Muscle layer of duodenum (tissue), 2 donors: ENCODE measurements around the gene WNK2.

ENCODE experiments used
- H3K27ac ChIP-seq: one replicate; pipeline ENCODE4 v1.7.0; 2013; ENCODE audit warnings: mild to moderate bottlenecking, low read length
- H3K27me3 ChIP-seq: one replicate; pipeline ENCODE4 v1.7.0; 2013; ENCODE audit warnings: low read depth, mild to moderate bottlenecking, control low read depth, low read length
- H3K36me3 ChIP-seq, 2 donors: one replicate each; pipeline ENCODE4 v1.7.0; 2013; ENCODE audit warnings: low read length in 2 of 2, control low read depth in 1 of 2, mild to moderate bottlenecking in 1 of 2; ENCODE audit not compliant: insufficient read depth in 2 of 2, control insufficient read depth in 1 of 2
- H3K4me1 ChIP-seq, 2 donors: one replicate each; pipeline ENCODE4 v1.7.0; 2013; ENCODE audit warnings: low read length in 2 of 2, mild to moderate bottlenecking in 2 of 2, control low read depth in 1 of 2, moderate library complexity in 1 of 2; ENCODE audit not compliant: insufficient read depth in 2 of 2, control insufficient read depth in 1 of 2
- H3K4me3 ChIP-seq, 2 donors: one replicate each; pipeline ENCODE4 v1.7.0; 2013; ENCODE audit warnings: low read length in 2 of 2, low read depth in 1 of 2, mild to moderate bottlenecking in 1 of 2
- H3K9me3 ChIP-seq, 2 donors: one replicate each; pipeline ENCODE4 v1.7.0; 2013; ENCODE audit warnings: low read length in 2 of 2, control low read depth in 1 of 2, mild to moderate bottlenecking in 1 of 2; ENCODE audit not compliant: control insufficient read depth in 1 of 2
- donor health status: healthy.

The WNK2 gene

DNA sequence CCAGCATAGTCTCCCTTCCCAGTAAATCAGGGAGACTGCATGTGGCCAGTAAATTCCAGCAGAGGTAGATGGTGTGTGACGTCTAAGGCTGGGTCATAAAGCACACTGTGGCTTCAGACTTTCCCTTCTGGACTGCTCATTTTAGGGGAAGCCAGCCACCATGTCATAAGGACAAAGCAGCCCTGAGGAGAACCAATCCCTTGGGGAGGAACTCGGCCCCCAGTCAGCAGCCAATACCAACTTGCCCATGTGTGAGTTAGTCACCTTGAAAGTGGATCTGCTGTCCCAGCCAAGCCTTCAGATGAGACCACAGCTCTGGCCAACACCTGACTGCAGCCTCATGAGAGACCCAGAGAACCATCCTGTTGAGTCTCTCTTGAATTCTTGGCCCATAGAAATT lies 35.2 kb upstream of the WNK2 start:
- Histone ChIP-seq H3K27ac (no peak overlapping the region), H3K4me3 (no peak overlapping the region), H3K36me3 (no peaks in the 10 kb centered on the region), H3K9me3 (no peaks in the 10 kb centered on the region), H3K27me3 (no peaks in the 10 kb centered on the region), H3K4me1 (peaks cover 0 to 5% of the 10 kb centered on the region in 2 donors)

DNA sequence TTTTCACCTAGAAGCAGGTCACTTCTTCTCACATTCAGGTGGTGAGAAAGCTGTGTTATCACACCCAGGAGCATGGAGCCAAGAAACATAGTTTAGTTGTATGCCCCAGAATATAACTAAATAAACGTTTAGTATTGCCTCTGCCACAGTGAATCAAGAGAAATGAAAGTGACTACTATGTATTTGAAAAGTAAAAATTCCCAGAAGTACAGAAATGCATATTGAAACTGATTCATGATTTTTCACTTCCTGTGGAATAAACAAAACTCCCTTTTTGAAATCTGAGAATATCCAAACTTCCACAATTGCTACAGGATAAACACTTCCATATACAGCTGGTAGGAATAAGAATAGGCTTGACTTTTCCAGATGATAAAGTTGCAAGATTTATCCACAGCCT lies 34.6 kb upstream of the WNK2 start:
- Histone ChIP-seq H3K36me3 (no peaks in the 10 kb centered on the region), H3K4me3 (no peak overlapping the region), H3K27me3 (no peaks in the 10 kb centered on the region), H3K9me3 (no peaks in the 10 kb centered on the region), H3K27ac (no peak overlapping the region), H3K4me1 (peaks cover 0 to under 1% of the 10 kb centered on the region in 2 donors)

DNA sequence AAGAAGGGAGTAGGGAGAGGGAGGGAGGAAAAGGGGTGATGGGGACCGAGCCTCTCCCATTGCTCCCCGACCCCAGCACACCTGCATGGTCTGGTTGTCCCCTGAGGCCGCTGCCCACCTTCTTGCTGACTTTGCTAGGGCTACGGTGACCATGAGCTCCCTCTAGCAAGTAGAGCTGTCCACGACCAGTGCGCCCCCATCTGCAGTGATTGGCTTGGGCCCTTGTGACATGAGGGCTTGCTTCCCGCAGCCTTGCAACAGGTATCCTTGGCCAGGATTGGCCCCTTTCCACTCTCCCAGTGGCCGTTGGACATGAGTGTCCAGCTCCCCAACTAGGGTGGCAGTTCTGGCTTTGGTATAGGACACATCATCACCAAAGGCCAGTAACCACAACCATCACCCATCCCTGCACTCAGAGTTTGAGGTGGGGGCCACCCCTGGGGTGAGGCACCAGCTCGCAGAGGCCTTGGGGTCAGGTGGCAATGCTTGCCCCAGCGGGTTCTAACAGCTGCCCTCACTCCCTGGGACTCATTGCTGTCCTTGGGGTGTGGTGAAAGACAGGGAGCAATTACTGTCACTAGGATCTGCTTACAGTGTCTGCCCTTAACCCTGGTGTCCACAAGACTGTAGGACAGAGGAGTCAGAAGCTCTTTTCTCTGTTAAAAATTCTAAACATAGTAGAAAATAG lies 32.7 kb upstream of the WNK2 start:
- Histone ChIP-seq H3K36me3 (no peaks in the 10 kb centered on the region), H3K27ac (no peak overlapping the region), H3K9me3 (no peaks in the 10 kb centered on the region), H3K4me1 (no peaks in the 10 kb centered on the region), H3K4me3 (no peak overlapping the region), H3K27me3 (no peaks in the 10 kb centered on the region)

DNA sequence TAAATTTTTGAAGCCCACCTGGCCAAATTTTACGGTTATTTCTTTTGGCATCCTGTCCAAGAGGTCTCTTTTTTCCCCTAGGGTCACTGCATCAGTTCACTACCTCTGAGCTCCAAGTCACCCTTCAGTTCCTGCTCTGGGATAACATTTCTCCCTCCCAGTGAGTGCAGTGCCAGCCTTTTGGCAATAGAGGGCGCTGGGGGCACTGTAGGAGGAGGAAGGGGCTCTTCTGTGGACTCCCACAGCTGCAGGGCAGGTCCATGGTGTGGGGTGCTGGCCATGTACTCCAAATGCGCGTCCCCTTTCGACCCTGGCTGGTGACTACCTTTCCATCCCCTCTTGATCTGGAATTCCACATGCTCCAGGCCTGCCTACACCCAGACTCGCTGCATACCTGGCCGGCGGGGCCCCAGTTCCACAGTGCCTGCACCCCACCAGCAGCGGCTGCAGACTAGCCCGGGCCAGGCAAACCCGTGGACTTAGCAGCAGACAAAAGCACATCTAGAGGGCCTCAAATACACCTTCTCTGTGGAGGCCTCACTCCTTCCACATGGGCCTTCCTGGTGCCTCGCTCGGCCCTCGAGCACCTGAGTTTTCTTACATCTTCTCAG lies 29.5 kb upstream of the WNK2 start:
- H3K4me1 ChIP-seq = no peaks in the 10 kb centered on the region
- H3K36me3 ChIP-seq = no peaks in the 10 kb centered on the region
- no peak overlapping the region for H3K4me3 ChIP-seq
- H3K27ac ChIP-seq = no peak overlapping the region
- no peaks in the 10 kb centered on the region for H3K27me3 ChIP-seq
- no peaks in the 10 kb centered on the region for H3K9me3 ChIP-seq

DNA sequence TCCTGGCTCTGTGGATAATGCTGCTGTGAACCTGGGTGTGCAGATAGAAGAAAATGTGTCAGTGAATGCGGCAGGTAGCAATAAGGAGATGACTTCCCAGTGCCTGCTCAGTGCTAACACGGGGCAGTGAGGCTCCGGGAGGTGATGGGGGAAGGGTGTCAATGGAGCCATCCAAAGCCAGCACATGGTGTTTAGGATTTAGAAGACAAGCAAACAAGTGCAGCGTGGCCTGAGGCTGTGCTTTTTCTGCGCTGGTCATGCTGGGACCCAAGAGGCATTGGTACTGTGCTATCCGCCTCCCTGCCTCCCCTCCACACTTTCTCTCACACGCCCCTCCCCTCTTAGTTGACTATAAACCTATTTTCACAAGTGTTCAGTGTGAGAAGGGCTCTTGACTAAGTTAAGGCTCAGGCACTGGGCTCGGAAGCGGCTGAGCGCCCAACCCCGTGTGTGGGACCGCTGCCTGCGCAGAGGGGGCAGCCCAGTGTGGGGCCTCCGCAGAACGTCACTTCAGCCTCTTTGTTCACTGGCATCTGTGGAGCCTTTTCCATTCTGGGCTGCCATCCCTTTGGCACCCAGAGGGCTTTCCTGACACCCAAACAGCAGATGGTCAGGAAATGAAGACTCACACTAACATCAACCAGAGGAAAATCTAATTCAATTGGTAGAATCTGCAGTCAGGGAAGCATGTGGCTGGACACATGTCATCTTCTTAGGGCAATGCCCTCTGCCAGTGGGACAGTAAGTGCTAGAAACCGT lies 28.0 kb upstream of the WNK2 start:
- Histone ChIP-seq H3K4me3 (no peak overlapping the region), H3K27ac (no peak overlapping the region), H3K36me3 (no peaks in the 10 kb centered on the region), H3K9me3 (no peaks in the 10 kb centered on the region), H3K4me1 (peaks cover 0 to 4% of the 10 kb centered on the region in 2 donors), H3K27me3 (no peaks in the 10 kb centered on the region)

DNA sequence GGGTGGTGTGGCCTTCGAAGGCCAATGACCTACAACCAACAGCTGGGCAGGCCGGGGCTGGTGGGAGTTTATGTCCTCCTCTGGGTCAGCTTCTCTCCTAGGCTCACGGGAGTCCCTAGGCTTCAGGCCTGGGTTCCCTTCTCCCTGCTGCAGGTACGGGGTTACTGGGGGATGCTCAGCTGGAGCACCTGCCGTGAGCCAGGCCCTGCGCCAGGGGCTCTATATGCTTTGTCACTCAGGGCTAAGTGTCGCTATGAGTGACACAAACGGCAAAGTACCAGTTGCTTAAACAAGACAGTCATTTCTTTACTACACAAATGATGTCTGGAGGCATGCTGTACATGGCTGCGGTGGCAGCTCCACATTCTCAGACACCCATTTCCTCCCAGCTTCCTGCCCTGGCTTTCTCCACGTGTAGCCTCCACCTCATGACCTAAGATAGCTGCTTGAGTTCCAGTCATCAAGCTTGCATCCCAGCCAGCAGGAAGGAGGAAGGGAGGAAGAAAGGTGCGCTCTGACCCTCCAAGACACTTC lies 27.4 kb upstream of the WNK2 start:
- no peak overlapping the region for H3K27ac ChIP-seq

DNA sequence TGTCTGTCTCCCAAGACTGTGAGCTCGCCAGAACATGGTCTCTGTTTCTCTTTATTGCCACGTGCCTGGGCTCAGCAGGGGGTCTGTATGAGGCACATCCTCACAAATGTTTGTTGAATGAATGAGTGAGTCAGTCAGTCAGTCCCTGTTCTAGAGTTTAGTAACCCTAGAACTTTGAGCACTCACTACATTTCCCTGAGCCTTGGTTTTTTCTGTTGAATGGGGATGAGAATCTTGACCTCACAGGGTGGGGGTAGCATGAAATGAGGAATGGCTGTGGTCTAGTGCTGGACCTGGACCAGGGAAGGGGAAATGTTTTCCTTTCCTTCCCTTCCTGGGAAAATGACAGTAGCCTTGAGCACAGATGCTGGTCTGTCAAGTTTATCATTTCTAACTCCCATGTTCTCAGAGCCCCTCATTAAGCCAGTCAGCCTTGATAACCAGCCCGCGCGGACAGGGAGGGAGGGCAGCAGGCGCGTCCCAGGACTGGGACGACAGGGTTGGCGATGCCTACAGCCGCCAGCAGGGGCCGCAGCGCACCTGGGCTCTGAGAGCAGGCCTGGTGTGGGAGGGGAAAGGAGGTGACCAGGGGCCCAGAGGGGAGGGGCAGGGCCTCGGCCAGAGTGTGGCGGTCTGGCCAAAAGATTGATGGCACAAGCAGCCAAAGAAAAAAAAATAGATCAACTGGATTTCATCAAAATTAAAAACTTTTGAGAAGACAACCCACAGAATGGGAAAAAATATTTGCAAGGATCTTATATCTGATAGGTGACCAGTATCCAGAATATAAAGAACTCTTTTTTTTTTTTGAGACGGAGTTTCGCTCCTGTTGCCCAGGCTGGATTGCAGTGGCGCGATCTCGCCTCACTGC lies 24.1 kb upstream of the WNK2 start:
- H3K4me1 ChIP-seq = peaks cover 0 to 8% of the 10 kb centered on the region in 2 donors
- no peaks in the 10 kb centered on the region for H3K9me3 ChIP-seq
- H3K4me3 ChIP-seq = no peak overlapping the region
- H3K36me3 ChIP-seq = no peaks in the 10 kb centered on the region
- no peak overlapping the region for H3K27ac ChIP-seq
- no peaks in the 10 kb centered on the region for H3K27me3 ChIP-seq

More for the DNA sequence above, 27.4 kb upstream of the WNK2 start:
- H3K36me3 ChIP-seq = no peaks in the 10 kb centered on the region
- no peaks in the 10 kb centered on the region for H3K9me3 ChIP-seq
- H3K4me1 ChIP-seq = peaks cover 0 to 4% of the 10 kb centered on the region in 2 donors
- H3K27me3 ChIP-seq = no peaks in the 10 kb centered on the region
- no peak overlapping the region for H3K4me3 ChIP-seq

DNA sequence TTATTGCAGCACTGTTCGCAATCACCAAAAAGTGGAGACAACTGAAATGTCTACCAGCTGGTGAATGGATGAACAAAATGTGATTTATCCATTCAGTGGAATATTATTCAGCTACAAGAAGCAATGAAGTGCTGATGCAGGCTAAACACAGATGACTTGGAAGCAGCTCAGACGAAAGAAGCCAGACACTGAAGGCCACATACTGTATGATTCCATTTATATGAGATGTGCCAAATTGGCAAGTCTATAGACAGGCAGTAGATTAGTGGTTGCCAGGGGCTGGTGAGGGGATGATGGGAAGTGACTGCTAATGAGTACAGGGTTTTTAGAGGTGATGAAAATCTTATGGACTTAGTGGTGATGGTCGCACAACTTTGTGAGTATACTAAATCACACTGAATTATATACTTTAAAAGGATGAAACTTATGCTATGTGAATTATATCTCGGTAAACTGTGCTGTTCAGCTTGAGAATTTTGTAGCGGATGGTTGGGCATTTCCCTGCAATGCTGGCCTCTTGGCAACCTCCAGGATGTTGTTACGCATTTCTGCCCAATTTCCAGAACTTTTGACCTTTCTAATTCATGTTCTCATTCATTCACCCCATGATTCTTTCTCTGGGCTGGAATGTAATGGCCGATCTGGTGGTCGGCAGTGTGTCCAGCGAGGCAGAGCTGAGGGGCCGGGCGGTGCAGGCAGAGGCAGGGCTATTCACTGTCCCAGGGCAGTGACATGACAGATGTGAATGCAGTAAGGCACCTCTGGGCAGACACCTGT lies 22.0 kb upstream of the WNK2 start:
- Histone ChIP-seq H3K9me3 (no peaks in the 10 kb centered on the region), H3K4me1 (peaks cover 0 to 8% of the 10 kb centered on the region in 2 donors), H3K27me3 (no peaks in the 10 kb centered on the region), H3K27ac (no peak overlapping the region), H3K4me3 (no peak overlapping the region), H3K36me3 (no peaks in the 10 kb centered on the region)

DNA sequence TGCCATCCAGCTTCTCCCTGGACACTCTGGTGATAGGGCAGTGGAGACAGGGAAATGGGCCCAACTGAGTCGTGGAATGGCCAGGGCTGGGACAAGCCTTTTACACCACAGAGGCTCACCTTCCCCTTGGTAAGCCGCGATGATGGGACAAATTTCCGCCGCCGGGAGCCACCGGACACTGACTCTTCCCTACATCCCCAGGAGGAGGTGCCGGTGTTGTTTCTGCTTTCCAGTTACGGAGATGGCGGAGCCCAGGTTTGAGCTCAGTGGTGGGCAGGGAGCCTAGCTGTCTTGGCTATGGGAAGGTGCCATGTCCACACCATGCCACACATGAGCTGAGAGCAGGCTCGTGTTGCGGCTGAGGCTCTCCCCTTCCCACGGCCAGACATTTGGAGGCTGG lies 19.9 kb upstream of the WNK2 start:
- H3K27ac ChIP-seq = no peak overlapping the region
- H3K9me3 ChIP-seq = no peaks in the 10 kb centered on the region
- no peak overlapping the region for H3K4me3 ChIP-seq
- peaks cover 0 to 8% of the 10 kb centered on the region in 2 donors for H3K4me1 ChIP-seq
- no peaks in the 10 kb centered on the region for H3K36me3 ChIP-seq
- no peaks in the 10 kb centered on the region for H3K27me3 ChIP-seq

DNA sequence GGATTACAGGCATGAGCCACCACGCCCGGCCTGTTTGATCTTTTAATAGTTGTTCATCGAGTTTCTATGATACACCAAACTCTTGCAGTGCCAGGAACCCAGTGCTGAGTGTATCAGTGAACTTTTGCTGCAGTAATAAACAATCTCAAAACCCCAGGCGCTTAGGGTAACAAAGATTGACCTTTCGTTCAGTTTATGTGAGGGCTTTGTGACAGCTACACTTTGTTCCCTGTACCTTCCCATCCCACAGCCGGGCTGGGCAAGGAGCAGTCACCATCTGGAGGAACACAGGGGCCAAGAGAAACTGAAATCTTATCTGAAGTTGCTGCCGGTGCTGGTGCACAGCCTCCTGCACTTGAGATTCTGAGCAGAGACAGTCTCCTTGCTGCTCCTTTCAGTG lies 17.2 kb upstream of the WNK2 start:
- no peak overlapping the region for H3K27ac ChIP-seq

More for the DNA sequence above, 17.2 kb upstream of the WNK2 start:
- Histone ChIP-seq H3K36me3 (no peaks in the 10 kb centered on the region), H3K27me3 (no peaks in the 10 kb centered on the region), H3K9me3 (no peaks in the 10 kb centered on the region), H3K4me1 (peaks cover 0 to 4% of the 10 kb centered on the region in 2 donors), H3K4me3 (no peak overlapping the region)
